ENCODE measurements around the gene ABHD10.

The ABHD10 gene

DNA sequence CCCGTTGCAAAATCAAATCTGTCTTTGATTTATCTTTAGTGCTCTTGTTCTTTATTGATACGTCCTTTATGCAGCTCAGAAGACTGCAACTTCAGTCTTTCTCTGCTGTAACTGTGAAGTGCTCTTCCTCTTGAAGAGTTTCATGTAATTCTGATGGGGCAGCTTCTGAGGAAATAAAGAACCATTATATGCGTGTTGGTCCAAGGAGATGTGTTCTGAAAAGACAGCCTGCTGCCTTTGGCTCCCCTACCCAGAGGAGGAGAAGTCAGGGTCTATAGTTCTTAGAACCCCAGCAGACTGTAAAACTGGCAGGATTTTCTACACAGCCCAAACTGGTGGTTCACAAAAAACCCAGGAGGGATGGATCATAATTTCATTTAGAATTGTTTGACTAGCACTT is 22.4 kb upstream of the ABHD10 start:
- CTCF ChIA-PET: interaction anchor here (1.3 to 11.9 kb wide), 4 partner anchors 11 to 239 kb away, joined by 3 to 133 read pairs (median 16); no protein-coding TSS in a partner anchor
- DNase-seq (ENCODE audit: low read depth, low spot score): no peak
- no peak overlapping the region for H3K4me3 ChIP-seq (ENCODE audit: low read depth, low read length)
- TF ChIP-seq, protein P1, sequence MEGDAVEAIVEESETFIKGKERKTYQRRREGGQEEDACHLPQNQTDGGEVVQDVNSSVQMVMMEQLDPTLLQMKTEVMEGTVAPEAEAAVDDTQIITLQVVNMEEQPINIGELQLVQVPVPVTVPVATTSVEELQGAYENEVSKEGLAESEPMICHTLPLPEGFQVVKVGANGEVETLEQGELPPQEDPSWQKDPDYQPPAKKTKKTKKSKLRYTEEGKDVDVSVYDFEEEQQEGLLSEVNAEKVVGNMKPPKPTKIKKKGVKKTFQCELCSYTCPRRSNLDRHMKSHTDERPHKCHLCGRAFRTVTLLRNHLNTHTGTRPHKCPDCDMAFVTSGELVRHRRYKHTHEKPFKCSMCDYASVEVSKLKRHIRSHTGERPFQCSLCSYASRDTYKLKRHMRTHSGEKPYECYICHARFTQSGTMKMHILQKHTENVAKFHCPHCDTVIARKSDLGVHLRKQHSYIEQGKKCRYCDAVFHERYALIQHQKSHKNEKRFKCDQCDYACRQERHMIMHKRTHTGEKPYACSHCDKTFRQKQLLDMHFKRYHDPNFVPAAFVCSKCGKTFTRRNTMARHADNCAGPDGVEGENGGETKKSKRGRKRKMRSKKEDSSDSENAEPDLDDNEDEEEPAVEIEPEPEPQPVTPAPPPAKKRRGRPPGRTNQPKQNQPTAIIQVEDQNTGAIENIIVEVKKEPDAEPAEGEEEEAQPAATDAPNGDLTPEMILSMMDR (IDR thresholded peaks at IDR 0.05; ENCODE audit: insufficient read depth, low read length, missing control alignments): no peak
- POLR2A ChIA-PET: no interaction called here

DNA sequence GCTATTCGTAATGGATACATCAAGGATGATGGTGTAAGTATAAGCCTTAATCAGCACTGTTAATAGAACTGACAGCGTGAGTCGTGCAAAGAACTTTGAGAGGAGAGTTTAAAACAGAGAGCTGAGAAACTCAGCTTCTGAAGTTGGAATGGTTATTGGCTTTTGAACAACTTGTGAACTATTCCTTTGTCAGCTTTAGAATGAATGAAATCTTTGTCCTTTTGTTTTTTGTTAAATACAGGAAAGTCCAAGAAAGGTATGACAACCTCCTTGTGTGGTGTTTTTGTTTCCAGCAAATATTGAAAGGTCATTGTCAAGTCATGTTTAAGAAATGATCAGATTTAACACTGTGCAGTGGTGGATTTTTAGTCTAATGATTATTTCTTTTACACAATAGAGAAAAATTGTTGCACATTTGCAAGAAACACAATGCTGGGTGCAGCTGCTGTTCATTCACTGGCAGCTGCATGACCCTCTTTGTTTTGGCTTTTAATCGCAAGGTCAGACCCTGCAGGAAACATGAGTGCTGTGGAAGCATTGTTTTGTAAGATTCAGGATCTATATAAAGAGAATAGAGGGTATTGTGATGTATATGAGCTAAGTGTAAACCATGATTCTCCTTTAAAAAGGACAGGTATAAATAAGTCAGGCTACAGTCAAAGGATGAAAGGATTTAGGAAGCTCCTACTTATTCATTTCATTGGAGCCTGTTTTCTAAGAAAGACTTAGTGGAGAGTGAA is 21.7 kb upstream of the ABHD10 start:
- no peak for DNase-seq (ENCODE audit: low read depth, low spot score)
- POLR2A ChIA-PET: no interaction called here

DNA sequence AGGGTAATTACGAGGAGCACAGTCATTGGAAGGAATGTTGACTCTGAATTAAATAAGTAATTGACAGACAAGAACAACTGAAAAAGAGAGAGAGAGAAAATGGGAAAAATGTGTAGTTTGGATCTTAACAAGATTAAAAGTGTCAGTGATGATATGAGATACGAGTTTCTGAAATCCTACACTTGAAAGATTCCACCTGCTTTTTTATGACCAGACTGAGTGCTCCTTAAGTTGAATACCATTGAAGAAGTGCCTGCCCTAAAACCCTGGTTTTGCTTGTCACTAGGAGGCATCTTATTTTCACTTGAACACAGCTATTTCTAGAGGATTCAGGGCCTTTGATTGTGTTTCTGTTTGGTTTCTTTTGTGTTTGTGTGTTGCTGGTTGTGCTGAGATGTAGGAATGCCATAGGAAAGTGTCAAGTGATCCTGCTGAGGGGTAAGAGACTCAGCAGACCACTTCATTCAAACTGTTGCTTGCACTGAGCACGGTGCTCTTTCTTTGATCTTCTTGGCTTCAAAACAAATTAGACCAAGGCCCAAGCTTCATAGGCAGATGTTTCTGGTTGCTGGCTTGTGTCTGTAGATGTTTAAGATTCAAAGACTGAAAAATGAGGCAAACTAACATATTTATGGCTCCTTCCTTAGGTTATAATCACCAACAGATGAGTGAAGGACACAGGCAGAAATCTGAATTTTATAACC is 17.2 kb upstream of the ABHD10 start:
- CTCF ChIA-PET: interaction anchor here (0.9 to 4.3 kb wide), 6 partner anchors 10 to 384 kb away, joined by 3 to 39 read pairs (median 4); no protein-coding TSS in a partner anchor

More for the DNA sequence above, 21.7 kb upstream of the ABHD10 start:
- TF ChIP-seq, protein P1 (IDR thresholded peaks at IDR 0.05; ENCODE audit: insufficient read depth, low read length, missing control alignments): no peak
- H3K4me3 ChIP-seq (ENCODE audit: low read depth, low read length): no peak overlapping the region
- CTCF ChIA-PET: interaction anchor here (0.8 to 11.9 kb wide), 8 partner anchors 10 to 266 kb away, joined by 3 to 133 read pairs (median 4); partner anchors contain the start of gene ABHD10

DNA sequence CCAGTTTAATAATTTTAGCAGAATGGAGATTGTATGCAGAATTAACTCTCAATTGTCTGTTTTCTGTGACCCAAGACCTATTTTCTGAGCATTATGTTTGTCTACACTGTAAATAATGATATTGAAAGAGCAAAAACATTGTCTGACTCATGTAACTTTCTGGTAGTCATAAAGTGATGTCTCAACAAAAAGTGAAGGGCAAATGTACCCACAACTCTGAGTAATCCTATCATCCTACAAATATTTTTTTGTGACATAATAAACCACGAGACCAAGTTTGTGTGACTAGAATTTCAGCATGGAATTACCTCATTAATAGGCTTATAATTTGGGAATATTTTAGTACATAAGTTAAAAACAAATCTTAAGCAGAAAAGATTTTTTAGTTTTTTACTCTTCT is 15.4 kb upstream of the ABHD10 start:
- DNase-seq (ENCODE audit: low read depth, low spot score): peak; percentile 34
- ChIA-PET CTCF (interaction anchor here (1.0 to 12.6 kb wide), 5 partner anchors 8 to 246 kb away, joined by 3 to 144 read pairs (median 39); partner anchors contain the start of gene PHLDB2), POLR2A (interaction anchor here (0.6 kb wide), 1 partner anchor 103 kb away, joined by 4 read pairs; no protein-coding TSS in a partner anchor)
- TF ChIP-seq, protein P1 (IDR thresholded peaks at IDR 0.05; ENCODE audit: insufficient read depth, low read length, missing control alignments): no peak
- no peak overlapping the region for H3K4me3 ChIP-seq (ENCODE audit: low read depth, low read length)

More for the DNA sequence above, 17.2 kb upstream of the ABHD10 start:
- no peak overlapping the region for H3K4me3 ChIP-seq (ENCODE audit: low read depth, low read length)
- DNase-seq (ENCODE audit: low read depth, low spot score): no peak
- TF ChIP-seq, protein P1 (IDR thresholded peaks at IDR 0.05; ENCODE audit: insufficient read depth, low read length, missing control alignments): no peak
- POLR2A ChIA-PET: no interaction called here

DNA sequence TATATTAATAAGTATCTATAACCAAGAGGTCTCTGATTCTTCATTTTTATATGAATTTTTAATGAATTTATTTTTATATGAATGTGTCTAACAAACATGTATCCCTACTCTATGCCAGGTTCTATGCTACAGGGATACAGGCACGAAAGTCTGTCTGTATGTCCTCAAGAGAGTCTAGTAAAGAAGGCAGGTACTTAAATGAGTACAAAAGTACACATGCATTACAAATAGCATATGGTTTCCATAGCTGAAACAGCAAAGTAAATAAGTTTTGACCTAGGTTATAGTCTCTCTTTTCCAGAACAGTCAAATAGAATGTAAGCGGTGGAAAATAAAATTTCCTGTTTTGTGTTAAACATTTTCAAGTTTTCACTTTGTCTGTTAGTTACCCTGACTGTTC is 13.3 kb upstream of the ABHD10 start:
- ChIA-PET CTCF (interaction anchor here (0.8 to 12.6 kb wide), 17 partner anchors 10 to 273 kb away, joined by 3 to 324 read pairs (median 4); partner anchors contain the start of genes ABHD10 and PHLDB2), POLR2A (no interaction called here)
- DNase-seq (ENCODE audit: low read depth, low spot score): no peak
- TF ChIP-seq, protein P1 (IDR thresholded peaks at IDR 0.05; ENCODE audit: insufficient read depth, low read length, missing control alignments): no peak
- H3K4me3 ChIP-seq (ENCODE audit: low read depth, low read length): no peak overlapping the region

DNA sequence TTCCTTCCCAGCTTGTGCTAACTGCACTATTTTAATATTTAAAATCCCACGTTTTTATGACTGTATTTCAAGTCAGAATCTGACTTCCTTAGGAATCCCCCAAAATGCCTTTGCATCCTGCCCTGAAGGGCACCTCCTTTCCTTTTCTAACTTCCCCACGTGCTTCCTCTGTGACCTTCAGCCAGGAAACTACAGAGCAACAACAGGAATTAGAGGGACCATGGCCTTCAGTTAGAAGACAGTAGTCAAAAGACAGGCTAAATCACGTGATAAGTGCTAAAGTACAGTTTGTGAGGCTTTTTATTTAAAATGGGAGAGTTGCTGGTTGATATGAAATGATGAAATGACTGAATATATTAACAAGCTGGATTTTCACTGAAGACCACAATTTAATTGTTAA is 11.8 kb upstream of the ABHD10 start:
- H3K4me3 ChIP-seq (ENCODE audit: low read depth, low read length): no peak overlapping the region
- no peak for DNase-seq (ENCODE audit: low read depth, low spot score)
- POLR2A ChIA-PET: no interaction called here
- TF ChIP-seq, protein P1 (IDR thresholded peaks at IDR 0.05; ENCODE audit: insufficient read depth, low read length, missing control alignments): no peak
- CTCF ChIA-PET: interaction anchor here (0.9 to 12.6 kb wide), 35 partner anchors 11 to 394 kb away, joined by 3 to 324 read pairs (median 5); partner anchors contain the start of genes ABHD10 and PHLDB2

Measured in AG04449 (cell line).